Activated naive CD4-positive, alpha-beta T cell treated with Interleukin-2 at 50 U/mL for 16 hours (primary cell): ENCODE results near the gene DCAF17.

Source experiments
- DNase-seq: peaks from one replicate; pipeline ENCODE4 v3.0.0-alpha.2; 2020

Gene DCAF17

GRCh38 chr2:171434013-171434989 lies at the start of gene DCAF17:
Gene DCAF17 (plus strand): TSS chr2:171434226. CDS start chr2:171434578, 352 bp downstream.
- DNase-seq: peak; percentile 95

- no peak for DNase-seq
These were observed 47.4 kb upstream of the DCAF17 start for GRCh38 chr2:171386627-171387026.

GRCh38 chr2:171387052-171387451 lies 47.0 kb upstream of the DCAF17 start:
- DNase-seq: no peak

- no peak for DNase-seq
These were observed 44.7 kb upstream of the DCAF17 start for GRCh38 chr2:171389325-171389724.

- no peak for DNase-seq
These were observed 44.2 kb upstream of the DCAF17 start for GRCh38 chr2:171389780-171390179.

GRCh38 chr2:171390941-171391516 lies 43.0 kb upstream of the DCAF17 start:
- peak; percentile 7 for DNase-seq

- DNase-seq: no peak
These were observed 42.5 kb upstream of the DCAF17 start for GRCh38 chr2:171391532-171391931.

- no peak for DNase-seq
These were observed 40.5 kb upstream of the DCAF17 start for GRCh38 chr2:171393487-171393886.

- no peak for DNase-seq
These were observed 39.8 kb upstream of the DCAF17 start for GRCh38 chr2:171394164-171394740.

GRCh38 chr2:171399292-171399691 lies 34.7 kb upstream of the DCAF17 start:
- no peak for DNase-seq

GRCh38 chr2:171400395-171400794 lies 33.6 kb upstream of the DCAF17 start:
- no peak for DNase-seq

- no peak for DNase-seq
These were observed 32.1 kb upstream of the DCAF17 start for GRCh38 chr2:171401947-171402346.

- DNase-seq: no peak
These were observed 31.0 kb upstream of the DCAF17 start for GRCh38 chr2:171402906-171403580.

- DNase-seq: no peak
These were observed 29.8 kb upstream of the DCAF17 start for GRCh38 chr2:171404261-171404660.

- no peak for DNase-seq
These were observed 29.3 kb upstream of the DCAF17 start for GRCh38 chr2:171404719-171405118.

GRCh38 chr2:171405546-171405945 lies 28.5 kb upstream of the DCAF17 start:
- no peak for DNase-seq

- DNase-seq: no peak
These were observed 28.0 kb upstream of the DCAF17 start for GRCh38 chr2:171406044-171406443.

- no peak for DNase-seq
These were observed 26.9 kb upstream of the DCAF17 start for GRCh38 chr2:171407030-171407675.

- no peak for DNase-seq
These were observed 26.4 kb upstream of the DCAF17 start for GRCh38 chr2:171407676-171408044.

GRCh38 chr2:171409436-171409971 lies 24.5 kb upstream of the DCAF17 start:
- DNase-seq: no peak

- no peak for DNase-seq
These were observed 23.9 kb upstream of the DCAF17 start for GRCh38 chr2:171410101-171410500.

- no peak for DNase-seq
These were observed 23.4 kb upstream of the DCAF17 start for GRCh38 chr2:171410624-171411023.

- no peak for DNase-seq
These were observed 22.8 kb upstream of the DCAF17 start for GRCh38 chr2:171411214-171411613.
